MM.1S (cell line): ENCODE measurements around the gene NRXN3.

Experiments used
- DNase-seq: peaks from one replicate; pipeline ENCODE4 v3.0.0-alpha.2; 2015
- H2AFZ ChIP-seq: fragments of 300-600 bp; sonication (generic); 2 replicates; pipeline ENCODE4 v1.6.0; 2016; ENCODE audit warnings: antibody characterized with exemption, low read length
- H3F3A ChIP-seq: fragments of 300-600 bp; sonication (generic); 2 replicates; pipeline ENCODE4 v1.6.1; 2016; ENCODE audit warnings: mild to moderate bottlenecking, antibody characterized with exemption, low read length, moderate library complexity, mixed read lengths; ENCODE audit not compliant: insufficient read depth
- H3K27ac ChIP-seq: fragments of 300-600 bp; sonication (generic); 2 replicates; pipeline ENCODE4 v1.5.1; 2016; ENCODE audit warnings: mild to moderate bottlenecking, low read length
- H3K27me3 ChIP-seq: fragments of 300-600 bp; sonication (generic); replicated peaks from 2 replicates; pipeline ENCODE4 v1.6.0; 2016; ENCODE audit warnings: low read length; ENCODE audit not compliant: insufficient read depth
- H3K36me3 ChIP-seq: fragments of 300-600 bp; sonication (generic); replicated peaks from 2 replicates; pipeline ENCODE4 v1.6.1; 2016; ENCODE audit warnings: mild to moderate bottlenecking, low read length, mixed read lengths; ENCODE audit not compliant: insufficient read depth
- H3K4me1 ChIP-seq: fragments of 300-600 bp; sonication (generic); 2 replicates; pipeline ENCODE4 v1.6.1; 2016; ENCODE audit warnings: low read length, mixed read lengths
- H3K4me2 ChIP-seq: fragments of 300-600 bp; sonication (generic); 2 replicates; pipeline ENCODE4 v1.6.0; 2016; ENCODE audit warnings: low read depth, low read length
- H3K4me3 ChIP-seq: fragments of 300-600 bp; sonication (generic); 2 replicates; pipeline ENCODE4 v1.5.1; 2016; ENCODE audit warnings: low read length, mixed read lengths
- H3K79me2 ChIP-seq: fragments of 300-600 bp; sonication (generic); 2 replicates; pipeline ENCODE4 v1.6.1; 2016; ENCODE audit warnings: mixed run types, low read length, mixed read lengths
- H3K9ac ChIP-seq: fragments of 300-600 bp; sonication (generic); 2 replicates; pipeline ENCODE4 v1.6.1; 2016; ENCODE audit warnings: low read length, mixed read lengths
- H3K9me2 ChIP-seq: fragments of 300-600 bp; sonication (generic); replicated peaks from 2 replicates; pipeline ENCODE4 v1.6.1; 2016; ENCODE audit warnings: mild to moderate bottlenecking, low read length, mixed read lengths; ENCODE audit not compliant: insufficient read depth
- H3K9me3 ChIP-seq: fragments of 300-600 bp; sonication (generic); replicated peaks from 2 replicates; pipeline ENCODE4 v1.6.1; 2016; ENCODE audit warnings: mild to moderate bottlenecking, low read length, mixed read lengths; ENCODE audit not compliant: insufficient read depth
- H4K20me1 ChIP-seq: fragments of 300-600 bp; sonication (generic); 2 replicates; pipeline ENCODE4 v1.6.1; 2016; ENCODE audit warnings: mild to moderate bottlenecking, low read length, moderate library complexity, mixed read lengths; ENCODE audit not compliant: insufficient read depth
- EZH2 ChIP-seq: fragments of 300-600 bp; sonication (generic); optimal IDR thresholded peaks from 2 replicates; pipeline ENCODE3; 2017; ENCODE audit warnings: low read depth, mild to moderate bottlenecking, antibody characterized with exemption, low read length, mixed read lengths
- EZH2phosphoT487 ChIP-seq: fragments of 300-600 bp; sonication (generic); IDR thresholded peaks from 2 replicates; pipeline ENCODE4 v1.6.1; 2018; ENCODE audit warnings: antibody characterized with exemption, low read length
- TF ChIP-seq, protein P1 (sequence below): fragments of 300-600 bp; sonication (generic); IDR thresholded peaks from 2 replicates; pipeline ENCODE4 v1.5.1; 2016; ENCODE audit warnings: antibody characterized with exemption, low read length, mixed read lengths

The NRXN3 gene

DNA sequence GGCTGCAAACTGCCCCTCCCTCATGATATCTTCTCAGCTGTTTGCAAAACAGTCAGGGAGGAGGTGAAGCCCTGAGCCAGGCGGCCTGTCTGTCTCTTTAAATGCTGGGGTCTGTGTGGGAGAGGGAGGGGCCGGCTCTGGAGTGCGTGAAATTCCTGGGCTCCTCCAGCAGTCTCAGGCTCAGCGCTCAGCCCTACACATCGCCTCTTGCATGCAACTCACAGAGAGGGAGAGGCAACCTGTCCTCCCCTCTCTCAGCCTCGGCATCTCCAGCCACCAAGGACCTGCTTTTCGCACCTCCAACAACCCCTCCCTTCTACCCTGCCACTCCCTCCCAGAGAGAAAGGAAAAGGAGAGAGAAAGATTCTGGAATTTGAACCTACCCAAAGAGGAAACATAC, at the start of gene NRXN3:
Gene NRXN3, plus strand, starts transcription at position 171 of the 400 bp plus-strand sequence. CDS start 72,721 bp downstream, outside the sequence.
- Histone ChIP-seq H4K20me1 (no peaks in the 10 kb centered on the region), H3K4me1 (no peaks in the 10 kb centered on the region), H3K9me3 (no peaks in the 10 kb centered on the region), H3F3A (no peaks in the 10 kb centered on the region), H3K9me2 (no peaks in the 10 kb centered on the region), H3K27me3 (no peaks in the 10 kb centered on the region), H3K4me3 (no peak within 1 kb of the TSS), H3K4me2 (no peak within 1 kb of the TSS), H3K36me3 (no peaks in the 10 kb centered on the region), H2AFZ (no peak within 1 kb of the TSS), H3K79me2 (no peaks in the 10 kb centered on the region), H3K27ac (no peak within 1 kb of the TSS), H3K9ac (no peak within 1 kb of the TSS)
- TF ChIP-seq, protein P1, sequence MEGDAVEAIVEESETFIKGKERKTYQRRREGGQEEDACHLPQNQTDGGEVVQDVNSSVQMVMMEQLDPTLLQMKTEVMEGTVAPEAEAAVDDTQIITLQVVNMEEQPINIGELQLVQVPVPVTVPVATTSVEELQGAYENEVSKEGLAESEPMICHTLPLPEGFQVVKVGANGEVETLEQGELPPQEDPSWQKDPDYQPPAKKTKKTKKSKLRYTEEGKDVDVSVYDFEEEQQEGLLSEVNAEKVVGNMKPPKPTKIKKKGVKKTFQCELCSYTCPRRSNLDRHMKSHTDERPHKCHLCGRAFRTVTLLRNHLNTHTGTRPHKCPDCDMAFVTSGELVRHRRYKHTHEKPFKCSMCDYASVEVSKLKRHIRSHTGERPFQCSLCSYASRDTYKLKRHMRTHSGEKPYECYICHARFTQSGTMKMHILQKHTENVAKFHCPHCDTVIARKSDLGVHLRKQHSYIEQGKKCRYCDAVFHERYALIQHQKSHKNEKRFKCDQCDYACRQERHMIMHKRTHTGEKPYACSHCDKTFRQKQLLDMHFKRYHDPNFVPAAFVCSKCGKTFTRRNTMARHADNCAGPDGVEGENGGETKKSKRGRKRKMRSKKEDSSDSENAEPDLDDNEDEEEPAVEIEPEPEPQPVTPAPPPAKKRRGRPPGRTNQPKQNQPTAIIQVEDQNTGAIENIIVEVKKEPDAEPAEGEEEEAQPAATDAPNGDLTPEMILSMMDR: no peak
- TF ChIP-seq EZH2 (no peak), EZH2phosphoT487 (no peak)
- DNase-seq: no peak

DNA sequence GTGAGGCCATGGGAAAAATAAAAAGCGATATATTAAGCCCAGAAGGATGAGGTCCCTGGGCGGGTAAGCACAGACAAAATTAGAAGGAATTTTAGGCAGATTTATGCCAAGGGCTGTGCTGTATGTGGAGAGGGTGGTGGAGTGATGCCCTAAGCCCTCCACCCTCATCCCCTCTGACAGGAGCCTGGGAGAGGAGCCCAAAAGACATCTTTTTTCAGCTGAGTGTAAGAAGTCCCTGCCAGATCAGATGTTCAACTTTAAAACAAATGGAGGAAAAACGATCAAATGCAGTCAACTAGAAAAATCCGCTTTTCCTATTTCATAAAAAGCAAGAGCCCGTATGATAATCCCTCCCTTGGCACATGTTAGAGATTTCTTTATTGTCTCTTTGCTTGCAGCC, 47.7 kb upstream of the NRXN3 start:
- DNase-seq: no peak
- TF ChIP-seq EZH2phosphoT487 (no peak), EZH2 (no peak)
- TF ChIP-seq, protein P1: no peak
- no peaks in the 10 kb centered on the region for H3K4me1 ChIP-seq

GRCh38 chr14:78123650-78124253, 46.4 kb upstream of the NRXN3 start:
- Histone ChIP-seq H3K9ac (no peak overlapping the region), H3K4me3 (no peak overlapping the region), H3K9me3 (no peaks in the 10 kb centered on the region), H3K9me2 (no peaks in the 10 kb centered on the region), H3K4me1 (no peaks in the 10 kb centered on the region), H4K20me1 (no peaks in the 10 kb centered on the region), H2AFZ (no peak overlapping the region), H3K79me2 (no peaks in the 10 kb centered on the region), H3K27ac (no peak overlapping the region), H3F3A (no peaks in the 10 kb centered on the region), H3K36me3 (no peaks in the 10 kb centered on the region), H3K4me2 (no peak overlapping the region), H3K27me3 (no peaks in the 10 kb centered on the region)
- no peak for TF ChIP-seq EZH2phosphoT487
- TF ChIP-seq, protein P1: no peak
- TF ChIP-seq EZH2: no peak
- DNase-seq: no peak

More for the DNA sequence above, 47.7 kb upstream of the NRXN3 start:
- Histone ChIP-seq H3K9me2 (no peaks in the 10 kb centered on the region), H3K27ac (no peak overlapping the region), H3K9ac (no peak overlapping the region), H3K79me2 (no peaks in the 10 kb centered on the region), H3K9me3 (no peaks in the 10 kb centered on the region), H3K27me3 (no peaks in the 10 kb centered on the region), H3K4me3 (no peak overlapping the region), H2AFZ (no peak overlapping the region), H4K20me1 (no peaks in the 10 kb centered on the region), H3K4me2 (no peak overlapping the region), H3F3A (no peaks in the 10 kb centered on the region), H3K36me3 (no peaks in the 10 kb centered on the region)
